ENCODE measurements around the gene KCNJ9. TPM values are rescaled to one million over a fixed set of nuclear protein-coding genes. Genes with fewer than 3 reads are reported as not detected.

The KCNJ9 gene
- total RNA-seq, 1 donor from 2014 or later = not detected

DNA sequence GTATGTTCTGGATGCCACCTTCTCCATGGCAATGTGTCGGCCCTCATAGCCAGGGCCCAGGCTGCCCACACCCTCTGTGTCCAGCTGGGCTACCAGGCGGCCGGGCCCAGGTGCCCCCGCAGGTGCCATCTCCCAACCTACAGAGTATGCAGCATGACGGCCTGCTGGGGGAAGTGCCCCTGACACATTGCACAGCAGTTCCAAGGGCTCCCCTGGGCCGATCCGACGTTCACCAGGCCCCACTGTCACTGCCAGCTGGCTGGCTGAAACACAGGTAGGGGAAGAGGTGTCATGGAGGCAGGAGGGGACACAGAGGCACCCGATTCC lies 11.7 kb downstream of the KCNJ9 start:
- Mint-ChIP-seq H3K36me3 (ENCODE audit: unreplicated experiment) (peaks cover 9% of the 10 kb centered on the region), H3K27ac (ENCODE audit: unreplicated experiment) (no peak overlapping the region), H3K27me3 (ENCODE audit: unreplicated experiment) (no peaks in the 10 kb centered on the region), H3K9me3 (ENCODE audit: unreplicated experiment) (no peaks in the 10 kb centered on the region), H3K4me1 (ENCODE audit: unreplicated experiment) (peaks cover 15% of the 10 kb centered on the region), H3K4me3 (ENCODE audit: unreplicated experiment) (no peak overlapping the region)
- no peak for TF ChIP-seq CTCF (IDR thresholded peaks at IDR 0.05)
- no peak for DNase-seq (ENCODE audit: extremely low spot score, unreplicated experiment)

DNA sequence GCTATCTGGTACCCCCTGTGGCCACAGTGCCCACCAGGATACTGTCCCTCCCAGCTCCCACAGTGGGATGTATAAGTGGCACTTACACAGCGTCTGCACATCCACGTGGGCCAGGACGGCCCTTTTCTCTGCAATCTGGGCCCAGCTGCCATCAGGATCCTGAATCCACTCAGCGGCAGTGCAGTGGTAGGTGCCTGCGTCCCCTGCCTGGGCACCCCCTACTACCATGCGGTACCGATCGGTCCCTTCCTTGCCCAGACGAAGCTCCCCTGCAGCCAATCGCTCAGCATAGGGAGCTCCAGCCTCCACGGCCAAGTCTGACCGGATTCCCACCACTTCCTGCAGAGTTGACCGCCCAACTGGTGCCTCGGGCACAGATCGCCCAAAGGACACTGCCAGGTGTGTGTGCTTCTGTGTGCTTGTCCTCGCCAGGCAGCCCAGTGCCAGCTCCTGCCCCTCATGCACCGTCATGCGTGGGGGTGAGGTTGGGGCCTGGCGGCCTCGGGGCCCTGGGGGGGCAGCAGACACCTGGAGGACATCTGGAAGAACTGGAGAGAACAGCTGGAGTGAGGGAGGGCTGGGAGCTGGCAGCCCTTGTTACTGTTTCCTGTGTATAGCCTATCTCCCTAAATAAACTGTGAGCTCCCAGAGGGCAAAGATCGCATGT lies 12.4 kb downstream of the KCNJ9 start:
- peaks cover 5% of the 10 kb centered on the region for H3K36me3 Mint-ChIP-seq (ENCODE audit: unreplicated experiment)
- no peak for TF ChIP-seq CTCF (IDR thresholded peaks at IDR 0.05)

GRCh38 chr1:160094291-160094625 lies 12.9 kb downstream of the KCNJ9 start:
- TF ChIP-seq CTCF (IDR thresholded peaks at IDR 0.05) = no peak
- Mint-ChIP-seq H3K36me3 (ENCODE audit: unreplicated experiment) (no peaks in the 10 kb centered on the region), H3K4me3 (ENCODE audit: unreplicated experiment) (no peak overlapping the region), H3K27ac (ENCODE audit: unreplicated experiment) (no peak overlapping the region), H3K27me3 (ENCODE audit: unreplicated experiment) (no peaks in the 10 kb centered on the region), H3K4me1 (ENCODE audit: unreplicated experiment) (peaks cover 18% of the 10 kb centered on the region), H3K9me3 (ENCODE audit: unreplicated experiment) (no peaks in the 10 kb centered on the region)
- DNase-seq (ENCODE audit: extremely low spot score, unreplicated experiment) = no peak

More for the DNA sequence above, 12.4 kb downstream of the KCNJ9 start:
- Mint-ChIP-seq H3K27me3 (ENCODE audit: unreplicated experiment) (no peaks in the 10 kb centered on the region), H3K27ac (ENCODE audit: unreplicated experiment) (no peak overlapping the region), H3K9me3 (ENCODE audit: unreplicated experiment) (no peaks in the 10 kb centered on the region), H3K4me3 (ENCODE audit: unreplicated experiment) (no peak overlapping the region), H3K4me1 (ENCODE audit: unreplicated experiment) (peaks cover 15% of the 10 kb centered on the region)
- DNase-seq (ENCODE audit: extremely low spot score, unreplicated experiment) = no peak

GRCh38 chr1:160094806-160095205 lies 13.5 kb downstream of the KCNJ9 start:
- Mint-ChIP-seq H3K27ac (ENCODE audit: unreplicated experiment) (no peak overlapping the region), H3K4me1 (ENCODE audit: unreplicated experiment) (peaks cover 18% of the 10 kb centered on the region), H3K27me3 (ENCODE audit: unreplicated experiment) (no peaks in the 10 kb centered on the region), H3K4me3 (ENCODE audit: unreplicated experiment) (no peak overlapping the region), H3K36me3 (ENCODE audit: unreplicated experiment) (no peaks in the 10 kb centered on the region), H3K9me3 (ENCODE audit: unreplicated experiment) (no peaks in the 10 kb centered on the region)
- no peak for DNase-seq (ENCODE audit: extremely low spot score, unreplicated experiment)
- no peak for TF ChIP-seq CTCF (IDR thresholded peaks at IDR 0.05)

- peaks cover 18% of the 10 kb centered on the region for H3K4me1 Mint-ChIP-seq (ENCODE audit: unreplicated experiment)
- no peak overlapping the region for H3K4me3 Mint-ChIP-seq (ENCODE audit: unreplicated experiment)
- DNase-seq (ENCODE audit: extremely low spot score, unreplicated experiment) = no peak
- no peaks in the 10 kb centered on the region for H3K27me3 Mint-ChIP-seq (ENCODE audit: unreplicated experiment)
- TF ChIP-seq CTCF (IDR thresholded peaks at IDR 0.05) = no peak
- no peaks in the 10 kb centered on the region for H3K36me3 Mint-ChIP-seq (ENCODE audit: unreplicated experiment)
- H3K27ac Mint-ChIP-seq (ENCODE audit: unreplicated experiment) = no peak overlapping the region
- H3K9me3 Mint-ChIP-seq (ENCODE audit: unreplicated experiment) = no peaks in the 10 kb centered on the region
Observed at GRCh38 chr1:160095382-160096105, 14.2 kb downstream of the KCNJ9 start.
